Naive thymus-derived CD4-positive, alpha-beta T cell (primary cell): ENCODE results near the gene KCNH5. TPM values are rescaled to one million over a fixed set of nuclear protein-coding genes. Genes with fewer than 3 reads are reported as not detected.

Source experiments
- ATAC-seq: fragments of 150-1000 bp; cut with Tn5 transposase; 2 replicates; pipeline ENCODE4 v1.10.0; 2021; ENCODE audit warnings: mild to moderate bottlenecking, moderate library complexity
- CTCF ChIA-PET: fragments of 350-600 bp; sonication (Branson Sonifier 250); formaldehyde crosslinking; loops from one replicate; lab custom pipeline; 2021; ENCODE audit warnings: antibody characterized with exemption; lab: Charles Lee
- POLR2A ChIA-PET: fragments of 350-600 bp; sonication (Branson Sonifier 250); formaldehyde crosslinking; loops from one replicate; lab custom pipeline; 2021; ENCODE audit warnings: antibody characterized with exemption, inconsistent platforms; lab: Charles Lee
- DNase-seq, 9 donors: peaks; one replicate each; pipeline versions ENCODE4 v3.0.0 to v3.0.0-alpha.2; 2020 to 2022; ENCODE audit warnings: mixed read lengths in 1 of 9
- H3K27ac ChIP-seq: one replicate; pipeline ENCODE4 v1.7.0; 2013; ENCODE audit warnings: mild to moderate bottlenecking, low read depth, low read length, moderate library complexity
- H3K27me3 ChIP-seq, 2 donors: one replicate each; pipeline ENCODE4 v1.7.0; 2013; ENCODE audit warnings: low read length in 2 of 2, mild to moderate bottlenecking in 2 of 2, moderate library complexity in 2 of 2; ENCODE audit not compliant: control insufficient read depth in 2 of 2, insufficient read depth in 2 of 2
- H3K36me3 ChIP-seq, 3 experiments: 1 replicate in 2 of 3; 2 replicates in 1 of 3; pipeline ENCODE4 v1.7.0; 2013; ENCODE audit warnings: low read length in 3 of 3, mild to moderate bottlenecking in 3 of 3, moderate library complexity in 1 of 3; ENCODE audit not compliant: insufficient read depth in 3 of 3, control insufficient read depth in 2 of 3
- H3K4me1 ChIP-seq, 2 donors: one replicate each; pipeline ENCODE4 v1.7.0; 2013; ENCODE audit warnings: low read length in 2 of 2, mild to moderate bottlenecking in 2 of 2, moderate library complexity in 1 of 2; ENCODE audit not compliant: control insufficient read depth in 2 of 2, insufficient read depth in 2 of 2
- H3K4me3 ChIP-seq: 2 replicates; pipeline ENCODE4 v1.7.0; 2013; ENCODE audit warnings: mild to moderate bottlenecking, low read length
- H3K9me3 ChIP-seq, 3 experiments: 1 replicate in 2 of 3; 2 replicates in 1 of 3; pipeline ENCODE4 v1.7.0; 2013; ENCODE audit warnings: low read length in 3 of 3; ENCODE audit not compliant: control insufficient read depth in 2 of 3
- H3K27ac Mint-ChIP-seq, 9 donors: one replicate each; pipeline ENCODE4 v1.8.0; 2020 to 2022; ENCODE audit warnings: mixed read lengths in 9 of 9, mild to moderate bottlenecking in 8 of 9, moderate library complexity in 5 of 9, inconsistent platforms in 2 of 9
- H3K27me3 Mint-ChIP-seq, 5 donors: one replicate each; pipeline ENCODE4 v1.8.0; 2021 to 2022; ENCODE audit warnings: mixed read lengths in 5 of 5, mild to moderate bottlenecking in 1 of 5
- H3K36me3 Mint-ChIP-seq, 5 donors: one replicate each; pipeline ENCODE4 v1.8.0; 2020 to 2022; ENCODE audit warnings: mixed read lengths in 5 of 5, mild to moderate bottlenecking in 3 of 5, inconsistent platforms in 1 of 5
- H3K4me1 Mint-ChIP-seq, 7 donors: one replicate each; pipeline ENCODE4 v1.8.0; 2020 to 2022; ENCODE audit warnings: mixed read lengths in 7 of 7, mild to moderate bottlenecking in 3 of 7, inconsistent platforms in 1 of 7
- H3K4me3 Mint-ChIP-seq, 10 donors: one replicate each; pipeline ENCODE4 v1.8.0; 2020 to 2022; ENCODE audit warnings: mild to moderate bottlenecking in 10 of 10, mixed read lengths in 10 of 10, moderate library complexity in 6 of 10, inconsistent platforms in 2 of 10
- H3K9me3 Mint-ChIP-seq, 11 donors: one replicate each; pipeline ENCODE4 v1.8.0; 2020 to 2022; ENCODE audit warnings: mixed read lengths in 11 of 11, mild to moderate bottlenecking in 4 of 11, inconsistent platforms in 1 of 11, moderate library complexity in 1 of 11
- intact Hi-C, 2 donors: fragments of 100-400 bp; cut with micrococcal nuclease; formaldehyde crosslinking; loops; one replicate each; pipeline ENCODE4 v1.15.1; 2023
- polyA plus RNA-seq, 2 donors: library from polyadenylated mRNA; unstranded; fragments of 300-500 nt; fragmentation: Illumina TruSeq; gene quantifications; one replicate each; pipeline ENCODE4 v1.2.3, GENCODE V29; 2021
- total RNA-seq, 6 experiments: library from RNA in 5 of 6; stranded (reverse) in 5 of 6; gene quantifications; 1 replicate in 5 of 6; 2 replicates in 1 of 6; pipeline ENCODE4 v1.2.3 and lab custom pipeline; 2021 to 2026

The KCNH5 gene
- total and polyA plus RNA-seq, 7 experiments from 2014 or later = not detected

- ATAC-seq (no peak), DNase-seq (no peak)
- ChIA-PET CTCF (no interaction called here), POLR2A (no interaction called here)
- peaks cover 0 to 5% (median 0%) of the 10 kb centered on the region in 11 donors for H3K9me3 Mint-ChIP-seq
- no peak overlapping the region for H3K4me3 ChIP-seq
- H3K4me1 Mint-ChIP-seq = no peaks in the 10 kb centered on the region
- no peaks in the 10 kb centered on the region for H3K4me1 ChIP-seq
- no peak overlapping the region for H3K27ac Mint-ChIP-seq
- no peaks in the 10 kb centered on the region for H3K27me3 ChIP-seq
- no peak overlapping the region for H3K4me3 Mint-ChIP-seq
- no peak overlapping the region for H3K27ac ChIP-seq
- H3K27me3 Mint-ChIP-seq = peaks cover 20 to 27% (median 23%) of the 10 kb centered on the region in 5 donors
- no peaks in the 10 kb centered on the region for H3K9me3 ChIP-seq
- no peaks in the 10 kb centered on the region for H3K36me3 ChIP-seq
- no peaks in the 10 kb centered on the region for H3K36me3 Mint-ChIP-seq
- intact Hi-C loops = no loop called here
Measured at GRCh38 chr14:63051992-63052391, 6.7 kb upstream of the KCNH5 start.

DNA sequence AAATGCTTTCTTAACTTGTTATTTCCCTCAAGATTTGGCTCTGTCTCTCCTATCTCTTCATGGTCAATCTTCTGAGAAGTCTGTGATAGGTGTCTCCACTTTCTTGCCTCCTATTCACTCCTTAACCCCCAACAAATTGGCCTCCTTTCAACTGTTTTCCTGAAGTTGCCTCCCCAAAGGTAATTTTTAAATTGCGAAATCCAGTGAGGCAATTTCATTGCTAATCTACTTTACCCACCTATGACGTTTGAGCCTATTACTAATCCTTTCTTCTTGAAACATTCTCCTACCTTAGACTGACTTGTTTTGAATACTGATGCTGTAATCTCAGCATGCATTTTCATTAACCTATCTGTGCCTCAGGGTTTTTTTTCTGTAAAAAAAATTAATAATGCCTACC is 6.0 kb upstream of the KCNH5 start:
- H3K36me3 ChIP-seq = no peaks in the 10 kb centered on the region
- peaks cover 0 to under 1% (median 0%) of the 10 kb centered on the region in 7 donors for H3K4me1 Mint-ChIP-seq
- no peaks in the 10 kb centered on the region for H3K27me3 ChIP-seq
- ChIA-PET POLR2A (no interaction called here), CTCF (no interaction called here)
- intact Hi-C loops = no loop called here
- peaks cover 0 to 4% (median 0%) of the 10 kb centered on the region in 11 donors for H3K9me3 Mint-ChIP-seq
- H3K27ac Mint-ChIP-seq = no peak overlapping the region
- no peak overlapping the region for H3K4me3 ChIP-seq
- H3K27ac ChIP-seq = no peak overlapping the region
- H3K36me3 Mint-ChIP-seq = no peaks in the 10 kb centered on the region
- no peaks in the 10 kb centered on the region for H3K9me3 ChIP-seq
- peaks cover 23 to 34% (median 28%) of the 10 kb centered on the region in 5 donors for H3K27me3 Mint-ChIP-seq
- no peaks in the 10 kb centered on the region for H3K4me1 ChIP-seq
- no peak for ATAC-seq
- no peak for DNase-seq
- H3K4me3 Mint-ChIP-seq = no peak overlapping the region

DNA sequence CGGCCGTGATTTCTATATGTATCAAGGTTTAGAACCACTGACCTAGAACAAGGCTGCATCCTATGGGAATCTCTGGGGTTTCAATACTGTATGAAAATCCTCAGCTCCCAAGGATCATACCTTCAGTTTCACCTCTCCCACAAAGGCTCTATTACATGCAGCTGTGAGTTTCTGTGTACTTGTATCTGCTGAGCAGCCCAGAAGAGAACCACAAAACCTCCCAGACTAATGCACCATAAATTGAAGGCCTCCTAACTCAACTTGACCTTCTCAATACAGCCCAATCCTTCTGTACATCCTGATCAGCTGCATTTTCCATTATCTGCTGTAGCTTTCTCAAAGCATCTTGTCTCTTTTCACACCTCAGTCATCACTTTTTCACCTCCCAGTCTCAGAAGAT is 5.4 kb upstream of the KCNH5 start:
- intact Hi-C loops = no loop called here
- Histone ChIP-seq H3K4me1 (no peaks in the 10 kb centered on the region), H3K9me3 (no peaks in the 10 kb centered on the region), H3K27ac (no peak overlapping the region), H3K4me3 (no peak overlapping the region), H3K27me3 (no peaks in the 10 kb centered on the region), H3K36me3 (no peaks in the 10 kb centered on the region)
- peaks cover 24 to 37% (median 29%) of the 10 kb centered on the region in 5 donors for H3K27me3 Mint-ChIP-seq
- DNase-seq = no peak
- H3K9me3 Mint-ChIP-seq = peaks cover 0 to 4% (median 0%) of the 10 kb centered on the region in 11 donors
- H3K4me1 Mint-ChIP-seq = peaks cover 0 to 3% (median 0%) of the 10 kb centered on the region in 7 donors
- no peak for ATAC-seq
- H3K4me3 Mint-ChIP-seq = no peak overlapping the region
- ChIA-PET POLR2A (no interaction called here), CTCF (no interaction called here)
- no peaks in the 10 kb centered on the region for H3K36me3 Mint-ChIP-seq
- H3K27ac Mint-ChIP-seq = no peak overlapping the region

- DNase-seq = no peak
- ChIA-PET POLR2A (no interaction called here), CTCF (no interaction called here)
- Mint-ChIP-seq H3K4me1 (peaks cover 0 to 5% (median 3%) of the 10 kb centered on the region in 7 donors), H3K27ac (peak overlapping the region in 1 of 9 donors; percentile 45), H3K9me3 (peaks cover 0 to 3% (median 0%) of the 10 kb centered on the region in 11 donors), H3K27me3 (peaks cover 41 to 58% (median 45%) of the 10 kb centered on the region in 5 donors), H3K4me3 (peak overlapping the region in 1 of 10 donors; percentile 34), H3K36me3 (no peaks in the 10 kb centered on the region)
- Histone ChIP-seq H3K27ac (no peak overlapping the region), H3K27me3 (no peaks in the 10 kb centered on the region), H3K9me3 (no peaks in the 10 kb centered on the region), H3K36me3 (no peaks in the 10 kb centered on the region), H3K4me1 (no peaks in the 10 kb centered on the region), H3K4me3 (no peak overlapping the region)
- no peak for ATAC-seq
- intact Hi-C loops = no loop called here
Measured at GRCh38 chr14:63046339-63047268, 1.3 kb upstream of the KCNH5 start.

- Mint-ChIP-seq H3K27me3 (peaks cover 41 to 58% (median 45%) of the 10 kb centered on the region in 5 donors), H3K27ac (no peak overlapping the region), H3K36me3 (no peaks in the 10 kb centered on the region), H3K4me3 (peak overlapping the region in 1 of 10 donors; percentile 34), H3K4me1 (peaks cover 0 to 5% (median 3%) of the 10 kb centered on the region in 7 donors), H3K9me3 (peaks cover 0 to 3% (median 0%) of the 10 kb centered on the region in 11 donors)
- no peaks in the 10 kb centered on the region for H3K9me3 ChIP-seq
- no peaks in the 10 kb centered on the region for H3K4me1 ChIP-seq
- no peaks in the 10 kb centered on the region for H3K36me3 ChIP-seq
- ChIA-PET POLR2A (no interaction called here), CTCF (no interaction called here)
- no peak for DNase-seq
- intact Hi-C loops = no loop called here
- no peak overlapping the region for H3K27ac ChIP-seq
- no peak overlapping the region for H3K4me3 ChIP-seq
- no peaks in the 10 kb centered on the region for H3K27me3 ChIP-seq
- no peak for ATAC-seq
Measured at GRCh38 chr14:63045612-63046320, 508 bp upstream of the KCNH5 start.

DNA sequence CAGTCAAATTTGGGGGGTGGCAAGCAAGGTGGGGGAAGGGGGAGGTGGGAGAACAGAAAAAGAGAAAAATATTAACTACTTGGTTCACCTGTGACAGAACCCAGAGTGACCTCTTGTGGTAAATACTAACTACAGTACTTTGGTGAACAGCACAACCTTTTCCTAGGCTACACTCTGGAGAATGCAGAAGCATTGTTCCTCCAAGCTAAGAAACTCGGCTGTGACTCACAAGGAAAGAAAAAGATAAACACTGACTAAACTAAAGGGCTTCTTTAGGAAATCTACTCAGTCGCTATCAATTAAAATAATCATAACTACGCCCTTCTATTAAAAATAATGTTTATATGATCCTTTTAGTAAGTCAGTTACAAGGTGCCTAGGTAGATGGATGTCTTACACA is 5.4 kb downstream of the KCNH5 start:
- no peak for ATAC-seq
- Histone ChIP-seq H3K4me3 (no peak overlapping the region), H3K27ac (no peak overlapping the region), H3K4me1 (no peaks in the 10 kb centered on the region), H3K9me3 (no peaks in the 10 kb centered on the region), H3K36me3 (no peaks in the 10 kb centered on the region), H3K27me3 (no peaks in the 10 kb centered on the region)
- ChIA-PET POLR2A (no interaction called here), CTCF (no interaction called here)
- intact Hi-C loops = no loop called here
- peaks cover 0 to 3% (median 0%) of the 10 kb centered on the region in 11 donors for H3K9me3 Mint-ChIP-seq
- no peak overlapping the region for H3K27ac Mint-ChIP-seq
- peaks cover 0 to 5% (median 0%) of the 10 kb centered on the region in 7 donors for H3K4me1 Mint-ChIP-seq
- DNase-seq = no peak
- H3K36me3 Mint-ChIP-seq = no peaks in the 10 kb centered on the region
- peaks cover 17 to 24% (median 21%) of the 10 kb centered on the region in 5 donors for H3K27me3 Mint-ChIP-seq
- no peak overlapping the region for H3K4me3 Mint-ChIP-seq
